Left hindlimb (tissue), 1 donor: ENCODE data around the gene SPTBN4.
"Not testable (repeated sequence)": the region's sequence is repeated elsewhere in the genome, so short reads cannot be mapped to it uniquely, and the experiment has no call there.

Experiments
- DNase-seq: peaks from one replicate; pipeline ENCODE4 v3.0.0-alpha.2; 2018

The SPTBN4 gene

DNA sequence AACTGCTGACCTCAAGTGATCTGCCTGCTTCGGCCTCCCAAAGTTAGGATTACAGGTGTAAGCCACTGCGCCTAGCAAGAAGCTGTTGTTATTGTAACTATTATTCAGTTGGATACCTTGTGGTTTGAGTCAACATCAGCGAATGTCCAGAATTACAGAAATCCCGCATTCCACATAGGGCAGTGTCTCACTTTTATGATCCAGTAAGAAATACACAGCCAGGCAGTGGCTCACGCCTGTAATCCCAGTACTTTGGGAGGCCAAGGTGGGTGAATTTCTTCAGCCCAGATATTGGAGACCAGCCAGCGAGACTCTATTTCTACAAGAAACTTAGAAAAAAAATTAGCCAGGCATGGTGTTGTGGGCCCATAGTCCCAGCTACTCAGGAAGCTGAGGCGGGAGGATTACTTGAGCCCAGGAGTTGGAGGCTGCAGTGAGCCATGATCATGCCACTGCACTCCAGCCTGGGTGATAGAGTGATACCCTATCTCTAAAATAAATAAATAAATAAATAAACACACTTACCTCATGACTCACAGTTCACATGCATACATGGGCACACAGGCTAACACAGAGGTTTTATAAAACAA is 43.8 kb downstream of the SPTBN4 start:
- DNase-seq = no peak

DNA sequence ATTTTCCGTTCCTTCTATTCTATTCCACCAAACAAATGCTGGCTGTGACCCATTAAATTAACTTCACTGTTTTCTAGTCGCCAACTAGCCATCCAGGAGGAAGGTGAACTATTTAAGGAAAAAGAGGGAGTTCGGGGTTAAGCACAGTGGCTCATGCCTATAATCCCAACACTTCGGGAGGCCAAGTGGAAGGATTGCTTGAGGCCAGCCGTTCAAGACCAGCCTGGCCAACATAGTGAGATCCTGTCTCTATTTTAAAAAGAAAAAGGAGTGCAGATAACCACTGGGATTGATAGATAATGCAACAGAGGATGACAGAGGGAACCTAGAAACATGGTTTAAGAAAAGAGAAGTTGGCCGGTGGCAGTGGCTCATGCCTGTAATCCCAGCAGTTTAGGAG is 44.7 kb downstream of the SPTBN4 start:
- DNase-seq = no peak

DNA sequence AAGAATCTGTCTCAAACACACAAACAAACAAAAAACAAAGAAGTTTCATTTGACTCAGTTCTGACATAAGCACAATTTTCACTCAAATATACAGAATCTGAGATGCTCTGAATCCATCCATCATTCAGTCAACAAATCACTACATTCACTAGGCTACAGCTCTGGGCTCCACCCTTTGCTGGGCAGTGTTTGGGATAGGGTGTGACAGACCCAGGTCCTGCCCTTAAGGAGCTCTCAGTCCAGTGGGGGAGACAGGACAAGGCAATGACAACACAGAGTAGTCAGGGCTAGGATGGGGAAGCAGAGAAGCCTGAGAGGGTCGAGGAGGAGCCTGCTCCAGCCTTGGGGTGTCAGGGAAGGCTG is 45.3 kb downstream of the SPTBN4 start:
- DNase-seq = no peak

DNA sequence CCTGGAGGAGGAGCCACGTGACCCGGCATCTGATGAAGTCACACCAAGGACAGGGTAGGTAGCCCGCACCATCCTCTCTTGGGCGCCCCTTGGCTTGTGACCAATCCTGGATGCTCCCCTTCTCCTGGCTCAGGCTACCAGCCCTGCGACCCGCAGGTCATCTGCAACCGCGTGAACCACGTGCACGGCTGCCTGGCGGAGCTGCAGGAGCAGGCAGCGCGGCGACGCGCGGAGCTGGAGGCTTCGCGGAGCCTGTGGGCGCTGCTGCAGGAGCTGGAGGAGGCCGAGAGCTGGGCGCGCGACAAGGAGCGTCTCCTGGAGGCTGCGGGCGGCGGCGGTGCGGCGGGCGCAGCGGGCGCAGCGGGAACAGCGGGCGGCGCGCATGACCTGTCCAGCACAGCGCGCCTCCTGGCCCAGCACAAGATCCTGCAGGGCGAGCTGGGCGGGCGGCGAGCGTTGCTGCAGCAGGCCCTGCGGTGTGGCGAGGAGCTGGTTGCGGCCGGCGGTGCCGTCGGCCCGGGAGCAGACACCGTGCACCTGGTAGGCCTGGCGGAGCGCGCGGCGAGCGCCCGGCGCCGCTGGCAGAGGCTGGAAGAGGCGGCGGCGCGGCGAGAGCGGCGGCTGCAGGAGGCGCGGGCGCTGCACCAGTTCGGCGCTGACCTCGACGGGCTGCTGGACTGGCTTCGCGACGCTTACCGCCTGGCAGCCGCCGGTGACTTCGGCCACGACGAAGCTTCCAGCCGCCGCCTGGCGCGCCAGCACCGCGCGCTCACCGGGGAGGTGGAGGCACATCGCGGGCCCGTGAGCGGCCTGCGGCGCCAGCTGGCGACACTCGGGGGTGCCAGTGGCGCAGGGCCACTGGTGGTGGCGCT is 45.9 kb downstream of the SPTBN4 start:
- no peak for DNase-seq

DNA sequence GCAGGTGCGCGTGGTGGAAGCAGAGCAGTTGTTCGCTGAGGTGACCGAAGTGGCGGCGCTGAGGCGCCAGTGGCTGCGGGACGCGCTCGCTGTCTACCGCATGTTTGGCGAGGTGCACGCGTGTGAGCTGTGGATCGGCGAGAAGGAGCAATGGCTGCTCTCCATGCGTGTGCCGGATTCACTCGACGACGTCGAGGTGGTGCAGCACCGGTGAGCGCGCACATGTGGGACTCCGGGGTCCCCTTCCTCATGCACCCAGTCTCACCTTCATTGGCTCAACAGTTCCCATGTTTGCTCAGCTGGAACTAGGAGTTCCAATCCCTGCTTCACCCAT is 46.5 kb downstream of the SPTBN4 start:
- no peak for DNase-seq

DNA sequence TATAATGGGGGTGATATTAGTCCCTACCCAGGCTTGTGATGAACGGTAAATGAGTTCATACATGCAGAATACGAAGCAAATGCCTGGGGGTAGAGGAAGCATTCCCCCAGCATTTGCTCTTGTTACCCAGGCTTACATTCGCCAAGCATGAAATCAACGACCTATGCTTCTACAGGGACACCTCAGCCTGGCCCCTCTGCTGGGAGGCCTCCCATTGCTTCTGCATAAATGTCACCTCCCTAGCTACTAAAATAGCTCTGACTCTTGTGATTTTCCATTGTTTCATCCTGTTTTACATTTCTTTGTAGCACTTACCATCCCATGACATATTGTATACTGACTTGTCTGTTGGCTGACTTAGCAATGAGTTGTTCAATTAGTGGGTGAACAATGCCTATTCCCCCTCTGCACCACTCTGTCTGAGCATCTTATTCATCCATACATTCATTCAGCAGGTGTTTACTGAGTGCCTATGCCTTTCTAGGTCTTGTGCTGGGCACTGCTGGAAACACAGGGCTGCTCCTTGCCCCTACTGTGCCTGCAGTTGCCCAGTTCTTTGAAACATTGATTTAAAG is 47.0 kb downstream of the SPTBN4 start:
- DNase-seq = no peak

DNA sequence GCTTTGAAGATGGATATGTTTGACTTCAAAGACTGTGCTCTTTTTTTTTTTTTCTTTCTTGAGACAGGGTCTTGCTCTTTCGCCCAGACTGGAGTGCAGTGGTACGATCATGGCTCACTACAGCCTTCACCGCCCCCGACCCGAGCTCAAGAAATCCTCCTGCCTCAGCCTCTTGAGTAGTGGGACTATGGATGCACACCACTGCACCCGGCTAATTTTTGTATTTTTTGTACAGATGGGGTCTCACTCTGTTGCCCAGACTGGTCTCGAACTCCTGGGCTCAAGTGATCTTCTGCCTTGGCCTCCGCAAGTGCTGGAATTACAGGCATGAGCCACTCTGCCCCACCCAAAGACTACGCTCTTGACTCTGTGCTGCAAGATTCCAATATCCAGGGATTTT is 50.4 kb downstream of the SPTBN4 start:
- DNase-seq = no peak

DNA sequence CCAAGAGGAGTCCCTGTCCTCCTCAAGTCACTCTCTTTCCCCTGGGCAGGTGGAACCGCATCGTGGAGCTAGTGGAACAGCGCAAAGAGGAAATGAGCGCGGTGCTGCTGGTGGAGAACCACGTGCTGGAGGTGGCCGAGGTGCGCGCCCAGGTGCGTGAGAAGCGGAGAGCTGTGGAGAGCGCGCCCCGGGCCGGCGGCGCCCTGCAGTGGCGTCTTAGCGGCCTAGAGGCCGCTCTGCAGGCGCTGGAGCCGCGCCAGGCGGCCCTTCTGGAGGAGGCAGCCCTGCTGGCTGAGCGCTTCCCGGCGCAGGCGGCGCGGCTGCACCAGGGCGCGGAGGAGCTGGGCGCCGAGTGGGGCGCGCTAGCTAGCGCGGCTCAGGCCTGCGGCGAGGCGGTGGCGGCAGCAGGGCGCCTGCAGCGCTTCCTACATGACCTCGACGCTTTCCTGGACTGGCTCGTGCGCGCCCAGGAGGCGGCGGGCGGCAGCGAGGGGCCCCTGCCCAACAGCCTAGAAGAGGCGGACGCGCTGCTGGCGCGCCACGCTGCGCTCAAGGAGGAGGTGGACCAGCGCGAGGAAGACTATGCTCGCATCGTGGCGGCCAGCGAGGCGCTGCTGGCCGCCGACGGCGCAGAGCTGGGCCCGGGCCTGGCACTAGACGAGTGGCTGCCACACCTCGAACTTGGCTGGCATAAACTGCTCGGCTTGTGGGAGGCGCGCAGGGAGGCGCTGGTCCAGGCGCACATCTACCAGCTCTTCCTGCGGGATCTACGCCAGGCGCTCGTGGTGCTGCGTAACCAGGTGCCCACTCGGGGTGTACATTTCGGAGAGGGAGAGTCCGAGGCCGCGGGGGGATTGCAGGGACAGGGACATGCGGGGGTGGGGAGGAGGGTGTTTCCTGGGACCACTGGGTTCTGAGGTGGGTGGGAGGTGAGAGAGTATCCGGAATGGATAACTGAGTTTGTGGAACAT is 52.8 kb downstream of the SPTBN4 start:
- DNase-seq = no peak

DNA sequence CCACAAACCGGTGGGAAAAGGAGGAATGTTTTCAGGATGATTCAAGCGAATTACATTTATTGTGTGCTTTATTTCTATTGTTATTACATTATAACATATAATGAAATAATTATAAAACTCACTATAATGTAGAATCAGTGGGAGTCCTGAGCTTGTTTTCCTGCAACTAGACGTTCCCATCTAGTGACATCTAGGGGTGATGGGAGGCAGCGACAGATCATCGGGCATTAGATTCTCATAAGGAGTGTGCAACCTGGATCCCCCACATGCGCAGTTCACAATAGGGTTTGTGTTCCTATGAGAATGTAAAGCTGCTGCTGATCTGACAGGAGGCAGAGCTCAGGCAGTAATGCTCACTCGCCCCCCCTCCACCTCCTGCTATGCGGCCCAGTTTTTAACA is 54.5 kb downstream of the SPTBN4 start:
- DNase-seq = no peak

DNA sequence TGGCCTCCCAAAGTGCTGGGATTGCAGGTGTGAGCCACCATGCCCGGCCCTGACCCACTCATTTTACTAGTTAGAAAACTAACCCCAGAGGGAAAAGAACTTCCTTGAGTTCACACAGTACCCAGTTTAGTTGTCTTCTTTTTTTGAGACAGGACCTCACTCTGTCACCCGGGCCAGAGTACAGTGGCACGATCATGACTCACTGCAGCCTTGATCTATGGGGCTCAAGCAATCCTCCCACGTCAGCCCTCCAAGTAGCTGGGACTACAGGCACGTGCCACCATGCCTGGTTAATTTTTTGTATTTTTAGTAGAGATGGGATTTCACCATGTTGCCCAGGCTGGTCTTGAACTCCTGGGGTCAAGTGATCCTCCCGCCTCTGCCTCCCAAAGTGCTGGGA is 55.1 kb downstream of the SPTBN4 start:
- not testable (repeated sequence) for DNase-seq

DNA sequence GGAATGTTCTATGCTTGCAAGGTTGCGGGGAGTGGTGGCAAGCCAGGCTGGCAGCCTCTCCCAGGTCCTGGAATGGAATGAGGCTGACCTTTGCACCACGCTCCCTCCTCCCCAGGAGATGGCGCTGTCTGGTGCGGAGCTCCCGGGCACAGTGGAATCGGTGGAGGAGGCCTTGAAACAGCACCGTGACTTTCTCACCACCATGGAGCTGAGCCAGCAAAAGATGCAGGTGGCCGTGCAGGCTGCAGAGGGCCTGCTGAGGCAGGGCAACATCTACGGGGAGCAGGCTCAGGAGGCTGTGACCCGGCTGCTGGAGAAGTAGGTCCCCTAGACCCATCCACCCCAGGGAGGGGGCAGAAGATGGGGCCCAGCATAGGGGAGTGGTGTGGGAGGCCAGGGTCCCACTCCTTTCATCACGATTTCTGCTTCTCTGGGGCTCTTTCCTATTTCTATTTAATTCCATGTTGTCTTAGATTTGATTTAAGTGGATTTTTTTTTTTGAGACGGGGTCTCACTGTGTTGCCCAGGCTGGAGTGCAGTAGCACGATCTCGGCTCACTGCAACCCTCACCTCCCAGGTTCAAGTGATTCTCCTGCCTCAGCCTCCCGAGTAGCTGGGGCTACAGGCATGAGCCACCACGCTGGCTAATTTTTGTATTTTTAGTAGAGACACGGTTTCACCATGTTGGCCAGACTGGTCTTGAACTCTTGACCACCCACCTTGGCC is 56.7 kb downstream of the SPTBN4 start:
- DNase-seq = no peak

DNA sequence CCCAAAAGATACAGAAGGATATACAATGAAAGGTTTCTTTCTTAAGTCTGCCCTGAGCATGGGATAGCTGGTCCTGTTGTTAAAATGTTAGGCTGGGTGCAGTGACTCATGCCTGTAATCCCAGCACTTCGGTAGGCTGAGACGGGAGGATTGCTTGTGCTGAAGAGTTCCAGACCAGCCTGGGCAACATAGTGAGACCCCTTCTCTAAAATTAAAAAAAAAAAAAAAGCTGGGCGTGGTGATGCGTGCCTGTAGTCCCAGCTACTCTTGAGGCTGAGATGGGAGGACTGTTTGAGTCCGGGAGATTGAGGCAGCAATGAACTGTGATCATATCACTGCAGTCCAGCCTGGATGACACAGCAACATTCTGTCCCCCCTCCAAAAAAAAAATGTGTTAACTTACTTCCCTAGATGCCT is 57.3 kb downstream of the SPTBN4 start:
- no peak for DNase-seq

DNA sequence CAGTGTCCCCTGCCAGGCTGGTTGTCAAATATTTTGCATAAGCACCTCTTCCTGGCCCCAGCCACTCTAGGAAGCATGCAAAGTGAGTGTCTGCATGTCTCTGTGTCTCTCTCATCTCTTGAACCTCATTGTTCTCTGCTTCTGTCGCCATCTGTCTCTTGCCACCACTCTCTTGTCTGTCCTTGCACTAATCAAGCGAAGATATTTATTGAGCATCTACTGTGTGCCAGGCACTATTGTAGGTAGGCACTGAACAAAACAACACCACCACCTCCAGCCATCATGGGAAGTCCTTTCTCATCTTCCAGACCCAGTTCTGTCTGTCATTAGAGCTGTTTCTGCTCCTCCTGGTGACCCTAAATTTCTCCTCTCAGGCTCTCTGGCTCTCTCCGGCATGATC is 57.9 kb downstream of the SPTBN4 start:
- DNase-seq = no peak

DNA sequence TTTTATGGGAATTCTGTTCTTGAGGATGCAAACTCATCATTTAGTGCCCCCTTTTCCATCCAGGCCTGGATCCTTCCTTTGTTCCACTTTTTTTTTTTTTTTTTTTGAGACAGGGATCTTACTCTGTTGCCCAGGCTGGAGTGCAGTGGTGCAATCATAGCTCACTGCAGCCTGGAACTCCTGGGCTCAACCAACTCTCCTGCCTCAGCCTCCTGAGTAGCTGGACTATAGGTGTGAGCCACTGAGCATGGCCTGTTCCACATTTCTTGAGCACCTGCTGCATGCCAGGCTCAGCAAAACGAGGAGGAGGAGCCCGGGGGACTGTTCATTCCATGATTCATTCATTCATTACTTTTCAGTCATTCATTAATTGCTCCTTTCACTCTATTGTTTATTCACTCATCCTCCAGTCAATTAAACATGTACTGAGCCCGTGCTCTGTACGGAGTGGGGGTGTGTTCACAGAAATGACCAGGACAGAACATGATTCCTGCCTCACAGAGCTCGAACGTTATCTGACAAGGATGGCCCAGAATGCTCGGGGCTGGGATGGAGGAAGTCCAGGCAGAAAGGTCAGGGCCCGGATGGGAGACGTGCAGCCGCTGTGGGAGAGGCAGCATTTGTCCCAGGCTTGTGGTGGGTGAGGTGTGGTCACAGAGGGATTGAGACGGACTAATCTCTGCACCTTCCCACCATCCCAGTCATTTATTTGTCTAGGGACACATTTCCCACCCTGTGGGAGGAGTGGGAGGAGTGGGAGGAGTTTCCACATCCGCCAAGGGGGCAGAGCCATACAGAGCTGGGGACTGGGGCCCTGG is 58.6 kb downstream of the SPTBN4 start:
- no peak for DNase-seq

DNA sequence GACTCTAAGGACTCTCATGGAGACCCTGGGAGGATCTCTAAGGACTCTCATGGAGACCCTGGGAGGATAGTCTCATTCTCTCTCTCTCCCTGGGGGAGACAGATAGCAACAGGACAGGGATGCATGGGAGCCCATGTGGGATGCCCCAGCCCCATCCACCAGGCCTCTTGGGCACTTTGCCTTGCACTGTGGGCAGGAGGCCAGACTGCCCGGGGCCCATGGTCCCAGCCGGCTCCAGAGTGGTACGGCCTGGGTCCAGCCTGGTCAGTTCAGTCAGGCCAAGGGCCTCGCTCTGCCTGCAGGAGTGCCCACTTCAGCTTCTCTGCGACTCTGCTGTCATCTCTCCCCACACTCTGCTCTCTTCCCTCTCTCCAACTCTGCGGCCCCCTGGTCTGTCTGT is 61.3 kb downstream of the SPTBN4 start:
- DNase-seq = no peak

DNA sequence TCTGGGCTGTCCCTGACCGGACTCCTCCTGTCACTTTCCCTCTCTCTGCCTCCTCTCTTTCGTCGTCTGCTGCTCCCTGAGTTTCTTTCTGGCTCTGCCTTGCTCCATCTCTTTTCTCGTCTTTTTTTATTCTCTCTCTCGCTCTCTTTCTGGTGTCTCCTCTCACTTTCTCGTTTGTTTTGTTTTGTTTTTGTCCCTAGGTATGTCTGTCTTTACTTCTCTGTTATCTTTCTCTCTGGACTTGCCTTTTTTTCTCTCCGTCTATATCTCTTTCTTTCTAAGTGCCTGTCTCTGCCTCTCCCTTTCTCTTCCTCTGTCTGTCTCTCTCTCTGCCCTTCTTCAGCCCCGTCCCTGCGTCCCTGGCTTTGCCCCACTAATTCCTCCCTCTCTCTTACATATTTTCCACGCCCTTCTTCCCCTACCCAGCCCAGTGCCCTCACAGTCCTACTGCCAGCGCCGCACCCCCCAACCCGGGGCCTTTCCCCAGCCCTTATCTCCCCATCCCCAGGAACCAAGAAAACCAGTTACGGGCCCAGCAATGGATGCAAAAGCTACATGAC is 61.8 kb downstream of the SPTBN4 start:
- DNase-seq = no peak

DNA sequence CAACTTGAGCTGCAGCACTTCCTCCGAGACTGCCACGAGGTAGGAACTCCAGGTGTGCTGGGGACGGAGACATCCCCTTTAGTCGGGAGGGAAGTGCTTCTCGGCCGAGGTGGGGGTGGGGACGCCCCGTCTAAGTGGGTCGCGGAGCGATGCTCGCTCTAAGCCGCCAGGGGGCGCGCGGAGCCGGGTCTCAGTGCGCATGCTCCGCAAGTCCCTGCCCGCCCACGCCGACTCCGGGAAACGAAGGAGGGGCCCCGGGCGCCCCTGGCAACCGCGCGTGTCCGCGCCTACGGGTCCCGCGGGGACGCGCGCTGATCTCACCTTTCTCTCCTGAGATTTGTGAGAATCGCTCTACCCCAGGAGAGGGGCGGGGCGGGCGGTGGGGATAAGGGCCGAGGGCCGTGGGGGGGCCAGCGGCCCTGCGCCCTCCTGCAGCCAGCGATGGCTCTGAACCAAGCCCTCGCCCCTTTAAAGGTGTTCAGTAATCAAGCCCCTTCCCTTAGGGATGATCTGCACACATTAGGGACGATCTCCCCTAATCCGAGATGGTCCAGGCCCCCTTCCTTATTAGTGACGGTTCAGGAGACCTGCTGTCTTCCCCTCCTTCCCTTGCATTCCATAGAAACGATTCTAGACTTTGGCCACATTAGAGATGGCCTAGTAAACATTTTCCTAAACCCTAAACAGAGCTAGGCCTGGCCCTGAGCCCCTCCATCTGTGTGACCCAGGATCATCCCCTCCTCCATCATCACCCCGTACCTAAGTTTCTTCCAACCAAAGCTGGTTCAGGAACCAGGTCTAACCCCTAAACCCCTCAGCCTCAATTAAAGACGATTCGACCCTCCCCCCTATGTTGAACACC is 62.5 kb downstream of the SPTBN4 start:
- peak; percentile 88 for DNase-seq

DNA sequence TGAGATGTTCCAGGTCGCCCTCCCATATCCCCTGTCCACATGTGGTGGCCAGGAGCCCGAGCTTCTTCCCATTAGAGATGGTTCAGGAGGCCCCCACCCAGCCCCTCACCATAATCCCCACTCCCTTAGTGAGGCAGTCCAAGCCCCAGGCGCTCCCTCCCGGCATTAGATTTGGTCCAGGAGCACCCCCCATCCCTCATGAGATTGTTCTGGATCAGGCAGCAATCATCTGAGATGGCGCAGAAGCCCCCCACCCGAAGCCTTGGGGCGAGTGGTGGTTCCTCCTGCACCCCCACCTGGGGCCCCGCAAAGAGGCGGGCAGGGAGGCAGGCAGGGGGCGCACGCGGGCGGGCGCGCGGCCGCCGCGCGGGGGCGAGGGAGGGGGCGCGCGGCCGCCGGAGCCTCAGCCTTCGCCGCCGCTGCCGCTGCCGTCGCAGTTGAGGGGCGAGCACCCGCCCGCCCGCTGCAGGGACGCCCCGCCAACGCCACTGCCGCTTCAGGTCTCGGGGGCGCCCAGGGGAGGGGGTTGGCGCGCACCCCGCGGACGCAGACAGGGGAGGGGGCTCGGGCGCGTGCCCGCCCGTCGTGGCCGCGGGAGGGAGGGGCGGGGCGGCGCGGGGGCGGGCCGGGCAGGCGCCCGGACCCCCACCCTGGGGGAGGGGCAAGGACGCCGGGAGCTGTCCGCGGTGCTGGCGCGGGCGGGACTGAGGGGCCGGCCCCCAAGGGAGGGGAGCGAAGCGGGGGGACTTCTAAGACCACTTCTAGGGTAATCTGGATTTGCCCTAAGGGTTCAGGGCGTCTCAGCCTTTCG is 63.5 kb downstream of the SPTBN4 start:
- peak; percentile 52 for DNase-seq

DNA sequence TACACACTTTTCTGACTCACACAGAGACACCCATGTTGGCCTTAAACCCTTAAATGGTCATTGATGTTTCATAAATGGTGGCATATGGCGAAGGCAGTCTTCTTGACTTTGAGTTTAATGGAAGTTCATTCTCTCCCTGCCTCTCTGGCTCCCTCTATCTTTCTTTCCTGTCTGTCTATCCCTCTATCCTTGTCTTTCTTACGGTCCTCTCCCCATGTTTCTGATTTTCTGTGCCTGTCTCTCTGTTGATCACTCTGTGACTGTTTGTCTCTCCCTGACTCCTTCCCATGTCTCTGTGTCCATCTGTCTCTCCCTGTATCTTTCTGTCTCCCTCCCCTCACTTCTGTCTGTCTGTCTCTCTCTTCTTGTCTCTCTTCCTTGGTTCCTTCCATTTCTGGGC is 66.7 kb downstream of the SPTBN4 start:
- DNase-seq = no peak
